Stimulated activated CD4-positive, alpha-beta T cell treated with anti-CD3 and anti-CD28 coated beads, Interleukin-2, amount 100 ng/mL, for 24 hours (primary cell): ENCODE measurements around the gene C2CD3.

Experiments used
- DNase-seq, 2 donors: peaks; one replicate each; pipeline ENCODE4 v3.0.0-alpha.2; 2020

The C2CD3 gene, protein sequence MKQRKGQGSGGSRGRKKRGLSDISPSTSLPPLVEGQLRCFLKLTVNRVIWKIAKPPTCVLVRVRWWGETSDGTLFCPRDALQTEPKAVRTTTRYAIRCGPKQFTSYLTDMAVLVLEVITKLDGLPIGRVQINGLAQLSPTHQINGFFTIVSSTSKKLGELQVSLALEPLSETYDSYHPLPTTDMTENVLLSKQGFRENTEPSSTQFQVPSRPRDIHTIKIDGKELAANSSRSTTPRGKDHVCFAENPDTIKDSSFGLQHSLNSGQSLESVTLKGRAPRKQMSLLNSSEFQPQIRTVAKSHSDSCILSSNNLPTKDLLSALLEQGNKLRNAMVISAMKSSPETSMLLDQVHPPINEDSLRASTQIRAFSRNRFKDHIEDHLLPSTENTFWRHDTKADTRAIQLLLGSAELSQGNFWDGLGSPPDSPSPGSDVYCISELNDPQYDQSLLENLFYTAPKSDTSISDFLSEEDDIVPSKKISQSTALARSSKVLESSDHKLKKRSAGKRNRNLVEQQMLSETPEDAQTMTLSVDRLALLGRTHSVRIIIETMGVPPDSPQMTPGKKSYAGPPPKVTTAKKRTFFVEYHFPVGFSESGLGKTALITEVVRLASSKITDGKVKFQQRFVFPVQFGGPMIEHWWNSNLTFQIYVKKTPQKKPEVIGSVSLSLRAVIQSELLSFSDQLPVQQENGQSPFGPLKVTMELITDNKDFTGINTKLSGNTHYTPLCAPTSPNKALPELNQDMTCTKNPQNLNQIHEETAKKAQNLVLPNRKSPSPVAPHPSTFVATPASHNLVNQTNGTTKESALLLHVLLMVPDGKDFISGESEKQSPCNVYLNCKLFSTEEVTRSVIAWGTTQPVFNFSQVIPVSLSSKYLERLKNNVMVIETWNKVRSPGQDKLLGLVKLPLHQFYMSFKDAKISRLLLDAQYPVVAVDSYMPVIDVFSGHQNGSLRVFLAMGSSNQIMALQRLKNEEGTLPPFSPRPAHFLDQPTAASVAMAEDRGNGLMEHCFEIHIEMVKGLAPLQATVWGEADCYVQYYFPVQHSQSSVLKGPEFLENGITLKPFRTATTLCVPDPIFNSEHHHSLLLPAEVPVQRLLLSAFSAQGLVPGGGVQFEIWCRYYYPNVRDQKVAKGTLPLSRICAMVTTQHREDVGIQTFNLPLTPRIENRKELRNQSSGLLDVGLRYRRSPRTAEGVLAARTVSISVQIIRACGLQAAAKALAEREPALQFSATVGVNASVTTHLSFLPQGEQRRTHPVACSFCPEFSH (N-terminal part only)

DNA sequence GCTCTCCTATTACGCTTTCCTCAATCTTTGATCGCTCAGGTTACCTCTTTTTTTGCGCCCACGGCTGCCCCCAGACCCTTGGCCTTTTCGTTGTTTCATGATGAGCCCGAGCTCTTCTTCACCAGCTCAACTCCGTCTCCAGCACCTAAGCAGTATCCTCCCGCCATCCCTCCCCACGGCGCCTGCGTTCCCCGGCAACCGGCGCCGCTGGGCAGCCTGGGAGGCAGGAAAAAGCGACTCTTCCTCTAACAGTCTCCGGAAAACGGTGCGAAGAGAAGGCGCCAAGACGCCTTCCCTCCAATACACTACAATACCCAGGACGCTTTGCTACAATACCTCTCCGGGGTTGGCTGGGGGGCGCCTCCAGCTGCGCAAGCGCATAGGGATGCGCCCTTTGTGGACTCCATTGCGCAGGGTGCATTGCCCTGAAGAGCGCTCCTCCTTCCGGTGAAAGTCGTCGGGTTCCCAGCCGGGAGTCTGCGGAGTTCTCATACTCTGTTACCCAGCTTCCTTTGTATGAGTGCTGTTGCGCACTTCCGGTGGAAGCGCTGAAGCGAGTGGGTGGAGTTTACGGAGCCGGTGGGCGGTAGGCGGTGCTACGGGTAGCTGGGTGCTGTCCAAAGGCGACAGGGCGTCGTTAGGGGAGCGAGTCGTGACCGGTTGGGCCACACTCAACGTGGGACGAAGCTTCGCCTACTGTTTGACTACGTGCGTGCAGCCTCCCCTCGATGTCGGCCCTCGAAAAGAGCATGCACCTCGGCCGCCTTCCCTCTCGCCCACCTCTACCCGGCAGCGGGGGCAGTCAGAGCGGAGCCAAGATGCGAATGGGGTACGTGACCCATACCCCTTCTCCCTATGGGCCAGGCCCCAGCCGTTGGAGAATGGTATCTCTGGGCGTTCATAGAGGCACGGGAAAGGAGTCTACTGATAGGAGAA lies at the start of gene C2CD3, which contains the start of gene PPME1:
C2CD3 (minus strand) TSS at position 309 of the 936 bp plus-strand sequence; CDS start at position 99, 210 bp downstream.
PPME1 (plus strand) TSS at position 596 of the 936 bp plus-strand sequence; CDS start at position 729, 133 bp downstream.
- DNase-seq, result peak; percentile 94 to 96

DNA sequence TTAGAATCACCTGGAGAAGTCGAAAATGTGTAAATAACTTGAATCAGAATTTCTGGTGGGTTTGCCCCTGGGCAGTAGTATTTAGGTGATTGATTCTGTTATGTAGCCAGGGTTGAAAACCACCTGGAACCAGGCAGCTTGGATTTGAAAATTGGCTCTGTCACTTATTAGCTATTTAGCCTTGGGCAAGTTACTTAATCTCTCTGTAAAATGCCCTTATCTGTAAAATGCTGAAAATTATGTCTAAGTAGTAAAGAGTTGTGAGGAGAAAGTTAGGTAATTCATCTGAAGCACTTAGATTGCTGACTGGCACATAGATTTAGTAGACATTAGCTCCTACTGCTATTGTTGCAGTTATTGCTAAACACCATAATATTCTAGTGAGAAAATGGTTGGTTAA lies 49.6 kb upstream of the C2CD3 start:
- DNase-seq, result no peak

DNA sequence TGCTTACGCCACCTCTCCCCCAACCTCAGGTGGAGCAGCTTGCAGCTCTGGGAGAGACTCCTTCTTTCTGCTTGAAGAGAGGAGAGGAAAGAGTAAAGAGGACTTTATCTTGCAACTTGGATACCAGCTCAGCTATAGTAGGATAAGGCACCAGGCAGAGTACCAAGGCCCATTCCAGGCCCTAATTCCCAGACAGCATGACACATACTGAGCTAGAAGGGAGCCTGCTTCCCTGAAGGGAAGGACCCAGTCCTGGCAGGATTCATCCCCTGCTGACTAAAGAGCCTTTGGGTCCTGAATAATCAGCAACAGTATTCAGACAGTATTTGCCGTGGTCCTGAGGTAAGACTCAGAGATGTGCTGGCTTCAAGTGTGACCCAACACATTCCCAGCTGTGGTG lies 41.7 kb upstream of the C2CD3 start:
- DNase-seq, result no peak

DNA sequence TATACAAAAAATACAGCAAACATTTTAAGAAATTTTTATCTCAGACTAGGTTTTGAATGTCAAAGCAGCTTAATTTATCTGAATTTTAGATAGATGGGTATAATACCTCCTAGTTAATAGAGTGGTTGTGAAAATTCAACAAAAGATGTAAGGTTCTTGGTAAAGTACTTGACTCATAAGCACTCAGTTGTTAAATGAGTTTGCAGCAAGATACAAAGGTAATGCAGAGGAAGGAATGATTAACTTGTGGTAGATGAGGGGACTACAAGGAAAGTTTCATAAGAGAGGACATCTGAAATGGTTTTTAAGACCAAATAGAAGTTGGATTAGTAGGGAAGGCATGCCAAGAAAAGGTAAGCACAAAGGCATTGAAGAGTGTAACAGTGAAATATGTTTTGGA lies 37.7 kb upstream of the C2CD3 start:
- DNase-seq, result no peak

DNA sequence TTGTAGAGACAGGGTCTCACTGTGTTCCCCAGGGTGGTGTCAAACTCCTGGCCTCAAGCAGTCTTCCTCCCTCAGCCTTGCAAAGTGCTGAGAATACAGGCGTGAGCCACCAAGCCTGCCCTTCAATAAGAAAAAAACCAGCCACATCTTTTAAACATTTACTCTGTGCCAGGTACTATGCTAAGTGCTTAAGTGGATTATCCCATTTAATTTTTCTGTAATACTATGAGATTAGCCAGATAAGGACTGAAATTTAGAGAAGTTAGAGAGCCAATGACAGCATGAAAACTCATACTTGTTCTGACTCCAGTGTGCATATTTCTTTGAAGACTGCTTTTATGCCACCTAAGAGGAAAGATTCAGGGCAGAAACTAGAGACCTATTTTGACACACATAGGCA lies 35.9 kb upstream of the C2CD3 start:
- no peak for DNase-seq

DNA sequence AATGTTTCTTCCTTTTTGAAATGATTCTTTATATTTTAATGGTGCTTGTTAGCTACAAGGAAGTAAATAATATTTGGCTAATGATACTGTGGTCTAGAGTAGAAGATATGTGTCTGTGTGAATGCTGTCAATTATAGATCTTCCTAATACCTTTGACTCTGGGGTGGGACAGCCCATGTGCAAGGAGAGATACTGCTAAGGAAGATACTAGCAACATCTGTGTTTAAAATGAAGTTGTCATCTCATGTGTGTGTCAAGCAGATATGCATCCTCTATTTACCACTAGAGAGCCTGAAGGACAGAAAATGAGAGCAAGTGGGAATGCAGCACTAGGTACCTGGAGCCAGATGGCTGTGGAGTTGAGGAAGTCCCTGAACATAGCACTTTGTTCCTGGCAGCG lies 34.4 kb upstream of the C2CD3 start:
- DNase-seq, result no peak

DNA sequence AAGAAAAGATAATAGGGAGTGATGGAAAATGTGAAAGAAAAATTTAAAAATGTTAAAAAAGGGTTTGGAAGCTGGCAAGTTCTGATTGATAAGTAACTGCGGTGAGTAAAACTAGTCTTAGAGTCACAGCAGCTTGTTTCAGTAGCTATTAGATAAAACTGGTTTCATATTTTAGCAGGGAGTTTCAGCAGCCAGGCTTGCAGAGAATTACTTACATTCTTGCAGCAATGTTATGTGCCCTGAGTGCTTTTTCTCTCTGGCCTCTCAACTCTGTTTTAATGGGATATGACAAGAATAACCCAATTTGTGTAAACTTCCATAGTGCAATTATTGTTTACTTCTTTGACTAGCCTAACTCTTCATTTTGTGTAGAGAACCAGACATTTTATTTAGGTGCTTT lies 33.9 kb upstream of the C2CD3 start:
- DNase-seq, result no peak

DNA sequence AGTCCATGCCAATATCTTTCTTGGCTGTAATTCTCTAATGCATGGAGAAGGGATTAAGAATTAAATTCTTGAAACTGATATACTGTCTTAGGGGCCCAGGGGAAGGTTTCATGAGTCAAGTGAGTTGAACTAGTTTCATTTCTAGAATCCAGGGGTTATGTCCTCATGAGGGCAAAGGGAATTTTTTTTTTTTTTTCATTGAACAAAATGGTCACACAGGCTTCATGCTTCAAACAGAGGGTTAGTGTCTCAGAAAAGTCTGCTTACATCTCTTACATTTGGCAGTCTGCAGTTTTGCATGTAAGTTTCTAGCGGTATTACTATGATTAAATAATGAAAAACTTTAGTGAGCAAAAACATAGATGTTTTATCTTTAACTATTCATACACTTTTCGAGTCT lies 33.2 kb upstream of the C2CD3 start:
- no peak for DNase-seq

DNA sequence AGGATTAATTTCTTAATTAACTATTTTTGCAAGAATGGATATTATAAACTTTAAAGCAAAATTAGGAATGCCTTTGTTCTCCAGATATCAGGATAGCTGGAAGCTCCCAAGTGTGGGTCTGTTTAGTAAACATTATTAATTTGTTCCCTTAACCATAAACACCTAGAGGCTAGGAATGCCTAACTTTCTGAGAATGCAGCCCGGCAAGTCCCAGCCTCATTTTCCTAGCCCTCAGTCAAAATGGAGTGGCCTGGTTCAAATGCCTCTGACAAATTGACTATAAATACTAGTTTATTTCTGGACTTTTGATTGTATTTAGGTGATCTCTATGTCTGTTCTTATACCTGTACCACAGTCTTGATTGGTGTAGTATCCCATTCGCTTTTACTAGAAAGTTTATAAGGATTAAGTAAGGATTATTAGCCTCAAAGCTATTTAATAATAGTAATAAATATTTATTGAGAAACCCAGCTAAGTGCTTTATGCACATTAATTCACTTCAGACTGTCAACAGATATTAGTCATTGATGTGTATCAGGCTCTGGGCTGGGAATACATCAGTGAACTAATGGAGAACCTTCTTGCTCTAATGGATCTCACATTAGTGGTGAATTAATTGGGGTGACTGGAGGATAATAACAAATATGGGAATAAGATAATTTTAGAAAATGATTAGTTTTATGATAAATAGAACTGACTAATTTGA lies 26.1 kb upstream of the C2CD3 start:
- DNase-seq, result no peak

DNA sequence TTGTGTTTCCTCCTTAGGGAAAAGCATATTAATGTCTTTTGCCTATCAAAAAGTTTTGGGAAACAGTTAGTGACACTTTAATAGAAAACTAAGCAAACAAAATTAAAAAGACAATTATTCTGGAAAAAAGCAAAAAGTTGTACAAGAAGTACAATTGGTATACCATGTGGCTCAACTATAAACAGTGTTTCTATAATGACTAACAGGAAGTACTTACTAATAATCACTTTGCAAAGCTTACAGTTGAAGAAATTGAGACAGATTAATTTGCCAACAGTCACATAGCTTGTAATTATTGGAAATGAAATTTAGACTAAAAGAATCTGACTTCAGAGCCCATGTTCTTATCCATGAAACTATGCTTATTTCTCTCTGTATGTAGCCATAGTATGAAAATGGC lies 25.0 kb upstream of the C2CD3 start:
- DNase-seq, result no peak

DNA sequence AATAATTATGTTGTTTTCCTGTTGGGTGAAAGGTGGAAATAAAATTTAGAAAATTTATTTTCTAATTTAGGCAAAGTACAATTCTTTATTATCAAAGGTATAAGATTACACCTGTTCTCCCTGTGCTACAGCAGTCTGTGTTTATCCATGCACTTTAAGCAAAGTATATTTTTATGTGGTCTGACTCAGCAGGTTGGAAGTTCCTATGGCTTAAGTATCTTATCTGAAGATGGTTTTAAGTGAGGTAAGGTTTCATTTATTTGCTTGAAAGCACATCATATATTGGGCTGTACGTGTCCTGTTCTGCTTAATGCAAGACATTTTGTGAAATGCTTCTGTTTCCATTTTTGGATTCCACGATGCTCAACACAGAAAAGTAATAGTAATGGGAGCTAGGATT lies 14.9 kb upstream of the C2CD3 start:
- no peak for DNase-seq

DNA sequence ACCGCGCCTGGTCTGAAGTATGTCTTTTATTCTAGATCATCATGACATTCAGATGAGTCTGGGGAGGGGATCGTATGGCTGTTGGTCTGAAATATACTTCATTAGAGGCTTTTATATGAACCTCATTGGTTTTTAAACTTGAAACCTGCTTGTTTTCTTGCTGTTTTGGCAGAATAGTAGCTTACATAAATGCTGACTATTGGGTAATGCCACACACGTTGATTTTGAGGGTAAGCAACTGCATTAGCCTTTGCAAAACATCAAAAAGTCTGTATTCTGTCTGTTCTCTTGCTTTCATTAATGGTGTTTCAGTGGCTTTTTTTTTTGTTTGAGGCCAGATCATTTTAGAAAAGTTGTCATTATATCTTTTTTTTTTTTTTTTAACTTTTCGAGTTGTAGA lies 14.5 kb upstream of the C2CD3 start:
- no peak for DNase-seq

DNA sequence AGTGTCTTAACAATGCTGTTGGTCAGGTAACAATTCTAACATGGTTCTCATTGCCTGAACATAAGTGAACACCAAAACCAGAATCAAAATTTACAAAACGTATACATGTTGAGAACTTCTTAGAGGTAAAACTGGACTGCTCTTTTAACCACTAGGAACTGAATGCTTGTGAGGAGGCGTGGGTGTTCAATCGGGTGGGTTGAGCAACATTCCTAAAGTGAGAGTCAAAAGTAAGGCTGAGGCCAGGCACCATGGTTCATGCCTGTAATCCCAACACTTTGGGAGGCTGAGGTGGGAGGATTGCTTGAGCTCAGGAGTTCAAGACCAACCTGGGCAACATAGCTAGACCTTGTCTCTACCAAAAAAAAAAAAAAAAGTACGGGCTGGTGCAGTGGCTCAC lies 11.8 kb upstream of the C2CD3 start:
- no peak for DNase-seq

DNA sequence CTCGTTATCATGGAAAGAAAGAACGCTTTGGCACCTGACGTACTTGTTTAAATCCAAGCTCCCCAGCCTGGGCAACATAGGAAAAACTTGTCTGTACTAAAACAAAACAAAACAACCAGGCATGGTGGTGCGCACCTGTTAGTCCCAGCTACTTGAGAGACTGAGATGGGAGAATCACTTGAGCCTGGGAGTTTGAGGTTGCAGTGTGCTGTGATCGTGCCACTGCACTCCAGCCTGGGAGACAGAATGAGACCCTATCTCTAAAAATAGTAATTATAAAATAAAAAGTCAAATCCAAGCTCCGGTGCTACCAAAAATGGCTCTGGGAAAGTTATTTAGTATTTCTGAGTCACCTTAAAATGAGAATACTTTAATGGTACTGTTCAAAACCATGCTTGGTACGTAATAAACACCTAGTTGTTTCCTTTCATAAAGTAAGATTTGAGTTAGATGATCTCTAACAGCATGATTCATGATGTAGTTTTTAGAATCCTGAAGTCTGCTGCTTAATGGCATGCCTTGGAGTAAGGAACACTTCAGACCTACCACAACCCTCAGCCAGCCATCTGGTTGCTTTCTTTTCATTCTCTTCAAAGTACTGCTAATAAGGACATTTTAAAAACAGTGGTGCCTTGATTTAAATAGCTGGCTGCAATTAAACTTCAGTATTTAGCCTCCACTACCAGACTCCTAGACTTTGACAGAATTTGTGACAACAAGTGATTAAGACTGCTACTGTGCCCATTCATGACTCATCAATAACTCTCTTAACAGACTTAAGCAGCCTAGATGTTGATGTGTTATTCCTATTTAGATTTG lies 8.6 kb upstream of the C2CD3 start:
- DNase-seq, result no peak

DNA sequence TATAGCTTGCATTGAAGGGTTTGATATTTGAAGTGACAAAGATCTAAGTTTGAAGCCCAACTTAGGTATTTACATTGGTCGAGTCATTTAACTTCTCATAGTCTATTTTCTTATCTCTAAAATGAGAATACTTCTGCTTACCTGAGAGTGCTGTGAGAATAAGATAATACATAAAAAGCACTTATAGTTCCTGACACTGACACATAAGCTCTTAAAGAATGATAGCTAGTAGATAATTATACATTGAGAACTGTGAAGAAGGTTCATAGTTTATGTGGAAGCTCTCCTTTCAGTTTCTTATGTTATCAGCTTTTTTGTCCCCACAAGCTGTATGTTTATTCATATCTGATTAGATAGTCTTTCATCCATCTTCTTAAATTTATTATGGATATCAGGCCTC lies 5.1 kb upstream of the C2CD3 start:
- no peak for DNase-seq

DNA sequence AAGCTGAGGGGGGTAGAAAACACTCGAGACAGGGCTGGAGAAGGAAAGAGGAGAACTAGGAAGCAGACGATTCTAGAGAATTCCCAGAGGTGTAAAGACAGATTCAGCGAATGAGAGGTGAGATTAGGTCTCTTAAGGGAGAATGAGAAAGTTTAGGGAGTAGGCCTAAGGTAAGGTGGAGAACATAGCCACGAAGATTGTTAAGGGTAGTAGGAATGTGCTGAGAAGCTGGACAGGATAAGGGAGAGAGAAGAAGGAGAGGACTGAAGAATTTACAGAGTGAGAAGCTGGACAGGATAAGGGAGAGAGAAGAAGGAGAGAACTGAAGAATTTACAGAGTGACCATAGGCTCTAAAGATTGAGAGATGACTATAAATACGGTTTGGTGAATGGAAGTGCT lies 1.2 kb upstream of the C2CD3 start:
- DNase-seq, result no peak

DNA sequence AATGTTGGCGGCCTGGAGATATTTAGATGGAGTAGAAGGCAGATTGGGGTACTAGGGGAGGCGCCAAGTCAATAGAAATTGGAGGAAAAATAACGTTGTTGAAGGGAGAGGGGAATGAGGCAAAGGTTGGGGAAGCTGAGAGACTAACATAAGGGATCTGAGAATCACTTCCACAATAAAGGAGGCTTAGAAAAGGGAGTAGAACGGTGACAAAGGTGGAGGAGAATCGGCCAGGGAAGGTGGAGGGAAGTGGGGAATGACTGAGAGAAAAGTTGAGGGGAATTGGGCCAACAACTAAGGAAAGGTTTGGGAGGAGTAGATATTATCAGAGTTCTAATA lies 797 bp upstream of the C2CD3 start:
- no peak for DNase-seq

DNA sequence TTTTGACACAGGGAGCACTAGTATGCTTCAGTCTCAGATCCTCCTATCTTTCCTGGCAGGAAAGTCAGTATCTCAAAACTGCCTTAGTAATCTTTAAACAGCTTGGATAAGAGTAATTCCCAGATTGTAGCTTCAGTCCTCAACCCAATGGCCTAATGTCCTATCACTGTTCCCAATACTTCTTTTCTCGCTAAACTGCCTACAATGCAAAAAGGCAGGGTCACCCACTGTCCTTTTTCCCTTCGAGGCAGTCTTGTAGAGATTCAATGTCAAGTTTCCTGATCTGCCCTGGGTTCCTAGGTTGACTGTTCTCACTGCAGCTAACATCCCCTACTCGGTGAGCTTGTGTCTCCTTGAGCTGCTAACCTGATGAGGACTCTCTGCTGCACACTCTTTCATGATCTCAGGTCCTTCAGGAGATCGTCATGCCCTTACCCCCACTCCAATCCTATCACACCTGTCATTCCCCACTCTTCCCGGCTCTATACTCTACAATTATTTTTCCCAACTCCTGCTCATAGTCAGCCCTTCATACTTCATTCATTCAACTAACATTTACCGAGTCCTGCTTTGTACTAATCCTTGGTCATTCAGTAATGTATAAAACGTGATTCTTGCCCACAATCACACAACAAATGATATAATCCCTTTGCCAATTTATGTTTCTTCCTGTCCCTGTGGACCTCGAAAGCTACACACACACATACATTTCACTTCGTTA lies 904 bp downstream of the C2CD3 start:
- no peak for DNase-seq

DNA sequence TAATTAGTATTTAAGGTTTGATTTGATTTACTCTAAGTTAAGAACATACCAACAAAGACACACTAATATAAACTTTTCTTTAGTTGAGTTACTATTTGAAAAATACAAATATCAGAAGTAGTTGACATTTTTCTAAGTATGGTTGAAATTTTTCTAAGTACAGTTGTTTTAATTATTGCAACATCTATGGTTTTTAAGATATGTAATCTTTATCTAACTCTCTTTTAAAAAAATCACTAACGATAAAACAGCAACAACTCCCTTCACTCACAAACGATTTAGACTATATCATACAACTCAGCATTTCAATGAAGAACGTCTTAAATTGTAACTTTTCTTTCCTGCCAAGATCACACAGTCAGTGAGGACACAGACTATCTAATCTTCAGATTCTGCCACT lies 2.0 kb downstream of the C2CD3 start:
- no peak for DNase-seq
